GM19455 (cell line): ENCODE measurements around the gene AP1M2.
"Not testable (repeated sequence)": the region's sequence is repeated elsewhere in the genome, so short reads cannot be mapped to it uniquely, and the experiment has no call there.

Experiments
- ATAC-seq: cut with Tn5 transposase; IDR thresholded peaks from one replicate; pipeline ENCODE4 v1.9.1; 2021; ENCODE audit not compliant: unreplicated experiment

Gene AP1M2

GRCh38 chr19:10565567-10566407 lies 21.3 kb downstream of the AP1M2 start, which contains the start of gene KRI1:
Gene KRI1, minus strand, starts transcription at chr19:10566010. Its CDS starts 11 bp downstream, at chr19:10565999.
- peak; percentile 51 for ATAC-seq

GRCh38 chr19:10565028-10565566 lies 22.0 kb downstream of the AP1M2 start:
- ATAC-seq, result no peak

GRCh38 chr19:10562609-10563008 lies 24.5 kb downstream of the AP1M2 start:
- no peak for ATAC-seq

GRCh38 chr19:10560154-10560553 lies 27.0 kb downstream of the AP1M2 start:
- ATAC-seq, result no peak

GRCh38 chr19:10557603-10558197 lies 29.4 kb downstream of the AP1M2 start:
- ATAC-seq, result no peak

- ATAC-seq, result no peak
Observed at GRCh38 chr19:10555610-10555973, 31.5 kb downstream of the AP1M2 start.

GRCh38 chr19:10554760-10555609 lies 32.1 kb downstream of the AP1M2 start:
- ATAC-seq, result no peak

- no peak for ATAC-seq
Observed at GRCh38 chr19:10553943-10554381, 33.1 kb downstream of the AP1M2 start.

- ATAC-seq, result no peak
Observed at GRCh38 chr19:10553087-10553667, 33.9 kb downstream of the AP1M2 start.

GRCh38 chr19:10552510-10553053 lies 34.5 kb downstream of the AP1M2 start:
- no peak for ATAC-seq

- ATAC-seq, result no peak
Observed at GRCh38 chr19:10551698-10552301, 35.3 kb downstream of the AP1M2 start.

GRCh38 chr19:10551006-10551405 lies 36.1 kb downstream of the AP1M2 start:
- not testable (repeated sequence) for ATAC-seq

GRCh38 chr19:10550336-10550735 lies 36.8 kb downstream of the AP1M2 start:
- no peak for ATAC-seq

GRCh38 chr19:10549733-10550132 lies 37.4 kb downstream of the AP1M2 start:
- no peak for ATAC-seq

GRCh38 chr19:10548746-10549276 lies 38.3 kb downstream of the AP1M2 start:
- ATAC-seq, result no peak

GRCh38 chr19:10546817-10547216 lies 40.3 kb downstream of the AP1M2 start:
- no peak for ATAC-seq

GRCh38 chr19:10544753-10545251 lies 42.3 kb downstream of the AP1M2 start:
- ATAC-seq, result no peak

GRCh38 chr19:10544242-10544752 lies 42.8 kb downstream of the AP1M2 start:
- ATAC-seq, result no peak

GRCh38 chr19:10543420-10544241 lies 43.5 kb downstream of the AP1M2 start, which contains the start of gene ATG4D:
Gene ATG4D, plus strand, starts transcription at chr19:10543904. Its CDS starts 187 bp downstream, at chr19:10544091.
- no peak for ATAC-seq
